ENCODE results near the gene PARP8.

The PARP8 gene

DNA sequence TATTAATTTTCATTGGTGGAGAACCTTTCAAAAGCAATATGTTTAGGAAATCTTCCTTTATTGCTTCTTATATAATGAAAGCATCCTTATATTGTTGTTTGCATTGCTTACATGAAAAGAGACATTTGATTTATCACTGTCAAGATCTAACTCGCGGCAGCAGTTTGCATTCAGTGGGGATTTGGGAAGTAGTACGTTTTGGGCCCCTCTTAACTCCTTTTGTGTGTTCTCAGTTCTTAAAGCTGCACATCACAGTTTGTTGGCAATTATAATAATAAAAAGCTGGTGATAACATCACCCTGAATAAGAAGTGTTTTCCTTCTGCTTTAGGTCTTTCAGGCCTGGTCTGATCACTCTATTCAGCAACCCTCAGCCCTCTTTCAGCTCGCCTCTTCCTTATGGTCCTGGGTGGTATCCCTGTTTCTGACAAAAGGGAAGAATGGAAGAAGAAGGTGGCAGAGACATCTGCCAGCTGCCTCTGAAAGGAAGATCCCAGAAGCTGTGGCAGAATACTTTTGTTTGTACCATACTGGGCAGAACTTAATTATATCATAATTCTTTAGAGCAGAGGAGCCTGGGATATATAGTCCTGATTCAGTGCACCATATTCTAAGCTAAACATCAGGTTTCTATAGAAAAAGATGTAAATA, 53.7 kb downstream of the PARP8 start:
- no peaks in the 10 kb centered on the region for H3K27me3 Mint-ChIP-seq
- no peak for ATAC-seq (replicated peaks)
- peaks cover 0 to 7% of the 10 kb centered on the region in 2 donors for H3K9me3 Mint-ChIP-seq
- peaks cover 61 to 73% of the 10 kb centered on the region in 2 donors for H3K4me1 Mint-ChIP-seq (ENCODE audit: low read depth in 2 of 2)
- H3K27ac Mint-ChIP-seq = peak overlapping the region; percentile 67 to 83
- DNase-seq = no peak
- peaks cover 8% of the 10 kb centered on the region for H3K36me3 Mint-ChIP-seq (ENCODE audit: insufficient read depth)
- peak overlapping the region; percentile 22 to 47 for H3K4me3 Mint-ChIP-seq

DNA sequence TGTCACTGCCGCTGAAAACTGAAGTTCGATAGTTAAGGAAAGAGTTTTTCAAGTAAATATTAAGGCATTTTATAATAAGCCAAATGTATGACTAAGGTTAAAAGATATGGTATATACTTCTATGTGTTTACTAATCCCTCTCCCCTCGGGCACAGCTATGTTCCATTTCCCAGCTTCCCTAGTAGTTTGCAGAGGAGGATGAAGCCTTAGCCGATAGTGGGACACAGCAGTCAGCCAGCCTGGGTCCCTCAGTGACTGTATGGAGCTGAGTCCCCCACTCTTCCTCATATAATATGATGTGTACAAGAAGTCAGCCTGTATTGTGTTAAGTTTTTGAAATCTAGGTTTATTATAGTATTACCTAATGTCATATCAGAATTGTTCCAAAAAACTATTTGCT, 55.8 kb downstream of the PARP8 start:
- H3K9me3 Mint-ChIP-seq = peaks cover 0 to 4% of the 10 kb centered on the region in 2 donors
- peaks cover 8% of the 10 kb centered on the region for H3K36me3 Mint-ChIP-seq (ENCODE audit: insufficient read depth)
- H3K27me3 Mint-ChIP-seq = no peaks in the 10 kb centered on the region
- DNase-seq (no peak), ATAC-seq (replicated peaks) (no peak)
- peaks cover 58 to 72% of the 10 kb centered on the region in 2 donors for H3K4me1 Mint-ChIP-seq (ENCODE audit: low read depth in 2 of 2)
- peak overlapping the region; percentile 32 to 67 for H3K27ac Mint-ChIP-seq
- peak overlapping the region; percentile 48 to 57 for H3K4me3 Mint-ChIP-seq

DNA sequence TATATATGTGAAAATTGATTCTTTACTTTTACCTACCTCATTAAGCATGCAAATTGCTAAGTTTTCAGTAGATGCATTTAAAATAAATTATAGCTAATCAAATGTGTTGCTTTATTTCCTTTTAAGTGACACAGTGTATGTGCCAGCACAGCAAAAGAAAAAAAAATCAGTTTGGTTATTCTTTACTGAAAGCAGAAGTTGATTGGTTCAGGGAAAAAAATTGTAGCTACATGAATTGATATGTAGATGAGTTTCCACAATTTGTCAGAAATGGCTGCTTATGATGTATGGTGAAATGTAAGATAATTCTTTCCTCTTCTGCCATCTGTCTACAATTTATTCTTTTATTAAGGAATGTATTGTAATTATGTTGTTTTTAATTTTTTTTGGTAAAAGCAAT, 57.8 kb downstream of the PARP8 start:
- ATAC-seq (replicated peaks) = no peak
- H3K9me3 Mint-ChIP-seq = no peaks in the 10 kb centered on the region
- no peak for DNase-seq
- H3K4me3 Mint-ChIP-seq = peak overlapping the region in 1 of 2 donors; percentile 8
- no peaks in the 10 kb centered on the region for H3K27me3 Mint-ChIP-seq
- peaks cover 8% of the 10 kb centered on the region for H3K36me3 Mint-ChIP-seq (ENCODE audit: insufficient read depth)
- peaks cover 51 to 69% of the 10 kb centered on the region in 2 donors for H3K4me1 Mint-ChIP-seq (ENCODE audit: low read depth in 2 of 2)
- no peak overlapping the region for H3K27ac Mint-ChIP-seq

DNA sequence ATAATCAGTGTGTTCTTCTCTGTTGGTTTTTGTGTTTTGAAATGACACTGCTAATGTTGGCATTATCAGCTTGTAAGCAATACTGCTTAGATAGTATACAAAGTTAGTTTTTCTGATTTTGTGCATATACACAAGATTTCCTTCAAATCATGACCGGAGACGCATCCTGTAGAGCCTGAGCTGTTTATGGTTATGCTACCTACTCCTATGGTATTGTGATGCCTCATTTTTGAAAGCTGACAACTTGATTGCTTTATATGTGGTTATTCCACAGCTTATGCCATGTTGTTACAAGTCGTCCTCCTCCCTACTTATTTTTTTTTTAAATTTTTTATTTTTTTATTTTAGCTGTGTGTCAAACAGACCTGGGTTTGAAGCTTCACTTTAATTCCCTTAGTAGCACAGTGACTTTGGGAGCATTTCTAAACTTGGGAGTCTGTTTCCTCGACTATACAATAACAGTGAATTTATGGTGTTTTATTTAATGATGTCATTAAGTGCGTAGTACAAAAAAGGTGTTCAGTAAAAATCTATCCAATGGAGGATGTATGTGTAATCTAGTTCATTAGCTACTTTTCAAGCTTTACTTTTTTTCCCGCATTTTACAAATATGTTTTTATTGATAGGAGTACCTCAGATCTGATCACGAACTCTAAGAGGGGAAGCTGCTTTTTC, 59.5 kb downstream of the PARP8 start:
- Mint-ChIP-seq H3K27ac (peak overlapping the region; percentile 74 to 84), H3K9me3 (no peaks in the 10 kb centered on the region), H3K4me3 (peak overlapping the region; percentile 37 to 61), H3K4me1 (ENCODE audit: low read depth in 2 of 2) (peaks cover 44 to 69% of the 10 kb centered on the region in 2 donors), H3K36me3 (ENCODE audit: insufficient read depth) (no peaks in the 10 kb centered on the region), H3K27me3 (no peaks in the 10 kb centered on the region)
- no peak for DNase-seq
- ATAC-seq (replicated peaks) = no peak

DNA sequence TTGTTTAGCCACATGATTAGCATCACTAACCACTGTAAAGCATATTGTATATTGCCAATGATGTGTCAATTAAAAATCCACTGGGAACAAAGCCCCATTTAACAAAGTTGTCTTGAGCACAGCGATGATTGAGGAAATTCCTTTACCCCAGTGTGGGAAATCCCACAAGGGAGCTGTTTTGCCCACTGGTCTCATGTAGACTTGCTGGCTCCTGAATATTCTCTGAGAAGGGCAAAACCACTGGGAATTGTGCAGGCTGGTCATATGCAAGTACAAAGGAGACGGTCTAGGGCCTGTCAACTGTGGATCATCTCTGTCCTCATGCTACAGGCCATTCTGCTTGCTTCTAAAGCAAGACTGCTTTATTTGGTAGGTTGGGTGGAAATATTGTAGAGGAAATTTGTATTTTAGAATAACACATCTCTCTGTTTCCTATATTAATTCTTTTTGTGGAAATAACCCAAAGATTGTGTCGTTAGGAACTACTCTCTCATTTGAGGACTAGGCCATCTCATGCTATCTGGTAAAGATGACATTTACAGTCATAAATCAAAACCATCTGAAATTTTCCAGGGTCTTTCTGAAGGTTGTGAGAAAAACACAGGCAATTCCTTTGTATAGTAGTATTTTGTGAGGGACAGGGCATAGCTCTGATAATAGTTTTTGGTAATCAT, 60.2 kb downstream of the PARP8 start:
- ATAC-seq (replicated peaks) (peak; percentile 9), DNase-seq (no peak)
- Mint-ChIP-seq H3K4me1 (ENCODE audit: low read depth in 2 of 2) (peaks cover 45 to 69% of the 10 kb centered on the region in 2 donors), H3K36me3 (ENCODE audit: insufficient read depth) (no peaks in the 10 kb centered on the region), H3K27me3 (no peaks in the 10 kb centered on the region), H3K4me3 (peak overlapping the region; percentile 37 to 61), H3K9me3 (no peaks in the 10 kb centered on the region), H3K27ac (peak overlapping the region; percentile 74 to 84)

DNA sequence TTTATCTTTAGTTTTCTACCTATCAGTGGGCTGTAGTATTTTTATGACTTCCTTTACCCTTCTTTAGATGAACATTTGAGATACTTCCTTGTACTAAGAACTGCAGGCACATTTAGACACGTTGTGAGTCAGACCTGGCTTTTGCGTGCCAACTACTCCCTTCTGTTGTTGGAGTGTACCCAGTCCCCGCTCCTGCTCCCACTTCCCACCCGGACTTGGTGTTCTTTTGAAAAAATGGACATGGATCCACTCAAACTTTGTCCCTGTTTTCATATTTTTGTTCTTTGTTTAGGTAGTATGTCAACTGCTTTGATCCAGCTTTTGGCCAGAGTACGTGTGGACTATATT, 60.7 kb downstream of the PARP8 start:
- Mint-ChIP-seq H3K36me3 (ENCODE audit: insufficient read depth) (peaks cover under 1% of the 10 kb centered on the region), H3K9me3 (no peaks in the 10 kb centered on the region), H3K27ac (peak overlapping the region; percentile 74 to 84), H3K27me3 (no peaks in the 10 kb centered on the region), H3K4me1 (ENCODE audit: low read depth in 2 of 2) (peaks cover 44 to 64% of the 10 kb centered on the region in 2 donors), H3K4me3 (peak overlapping the region; percentile 37 to 61)
- ATAC-seq (replicated peaks) = peak; percentile 67
- no peak for DNase-seq

DNA sequence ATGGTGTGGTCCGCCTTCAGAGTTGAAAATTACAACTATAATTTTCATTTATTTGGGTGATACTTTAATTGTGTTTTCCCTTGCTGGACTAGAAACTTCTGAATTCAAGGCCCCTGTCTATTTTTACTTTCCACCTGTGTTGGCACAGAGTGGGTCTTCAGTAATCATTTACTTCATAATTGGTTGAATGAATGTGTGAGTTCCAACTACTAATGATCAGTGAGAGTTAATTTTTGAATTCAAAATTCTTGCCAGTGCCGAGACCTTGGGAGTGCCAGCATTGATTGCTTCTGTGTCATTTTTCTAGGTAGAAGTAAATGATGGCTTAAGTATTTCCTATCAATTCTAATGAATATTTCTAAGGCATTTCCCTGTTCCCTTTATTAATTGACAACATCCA, 61.4 kb downstream of the PARP8 start:
- ATAC-seq (replicated peaks) (no peak), DNase-seq (no peak)
- Mint-ChIP-seq H3K27ac (peak overlapping the region in 1 of 2 donors; percentile 74), H3K4me3 (peak overlapping the region; percentile 37 to 61), H3K36me3 (ENCODE audit: insufficient read depth) (peaks cover 7% of the 10 kb centered on the region), H3K9me3 (no peaks in the 10 kb centered on the region), H3K4me1 (ENCODE audit: low read depth in 2 of 2) (peaks cover 38 to 59% of the 10 kb centered on the region in 2 donors), H3K27me3 (no peaks in the 10 kb centered on the region)

DNA sequence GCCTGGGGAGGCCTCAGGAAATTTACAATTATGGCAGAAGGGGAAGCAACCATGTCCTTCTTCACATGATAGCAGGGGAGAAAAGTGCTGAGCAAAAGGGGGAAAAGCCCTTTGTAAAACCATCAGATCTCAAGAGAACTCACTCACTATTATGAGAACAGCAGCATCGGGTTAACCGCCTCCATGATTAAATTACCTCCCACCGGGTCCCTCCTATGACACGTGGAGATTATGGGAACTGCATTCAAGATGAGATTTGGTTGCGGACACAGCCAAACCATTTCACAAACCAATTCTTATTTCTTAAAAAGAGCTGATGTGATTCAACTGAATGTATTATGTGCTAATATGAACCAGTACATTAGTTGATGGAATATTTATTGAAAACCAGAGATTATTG, 63.9 kb downstream of the PARP8 start:
- peak overlapping the region in 1 of 2 donors; percentile 24 for H3K4me3 Mint-ChIP-seq
- H3K36me3 Mint-ChIP-seq (ENCODE audit: insufficient read depth) = peaks cover 15% of the 10 kb centered on the region
- no peak for DNase-seq
- H3K27ac Mint-ChIP-seq = peak overlapping the region in 1 of 2 donors; percentile 72
- peaks cover 44 to 72% of the 10 kb centered on the region in 2 donors for H3K4me1 Mint-ChIP-seq (ENCODE audit: low read depth in 2 of 2)
- ATAC-seq (replicated peaks) = no peak
- no peaks in the 10 kb centered on the region for H3K27me3 Mint-ChIP-seq
- no peaks in the 10 kb centered on the region for H3K9me3 Mint-ChIP-seq

DNA sequence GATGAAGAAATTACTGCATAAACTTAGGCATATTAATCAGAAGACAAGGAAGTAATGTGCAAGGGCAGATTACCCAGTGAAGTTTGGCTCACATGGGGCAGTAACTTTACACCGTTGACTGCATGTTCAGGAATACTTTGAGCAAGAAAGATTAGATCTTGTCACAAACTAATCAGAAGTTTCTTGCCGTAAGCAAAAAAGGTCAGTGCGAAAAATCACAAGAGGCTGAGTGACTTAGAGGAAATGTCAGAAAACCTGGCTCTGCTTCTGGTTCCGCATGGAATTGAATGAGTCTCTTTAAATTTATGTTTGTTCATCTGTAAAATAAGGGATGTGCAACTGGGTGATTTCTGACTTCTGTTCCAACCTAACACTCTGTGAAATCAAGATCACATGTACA, 64.4 kb downstream of the PARP8 start:
- Mint-ChIP-seq H3K27ac (peak overlapping the region in 1 of 2 donors; percentile 3), H3K27me3 (no peaks in the 10 kb centered on the region), H3K4me3 (peak overlapping the region in 1 of 2 donors; percentile 24), H3K4me1 (ENCODE audit: low read depth in 2 of 2) (peaks cover 48 to 73% of the 10 kb centered on the region in 2 donors), H3K9me3 (no peaks in the 10 kb centered on the region), H3K36me3 (ENCODE audit: insufficient read depth) (peaks cover 15% of the 10 kb centered on the region)
- ATAC-seq (replicated peaks) = no peak
- DNase-seq = no peak

DNA sequence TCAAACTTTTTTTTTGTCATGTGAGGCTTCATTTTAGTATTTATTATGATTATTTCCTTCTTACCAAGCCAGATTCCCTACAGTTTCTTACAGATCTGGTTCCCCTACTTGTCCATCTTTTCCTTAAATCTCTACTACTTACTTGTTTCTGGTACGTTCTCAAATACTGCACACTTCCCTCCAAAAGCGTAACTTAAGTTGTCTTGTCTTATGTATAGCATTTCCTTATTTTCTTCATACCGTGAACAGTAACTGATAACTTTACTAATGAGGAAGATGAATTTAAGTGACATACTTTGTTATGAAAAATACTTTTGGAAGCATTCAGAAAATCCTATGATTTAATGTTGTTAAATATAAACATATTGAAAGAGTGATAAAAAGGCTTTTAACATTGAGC, 67.3 kb downstream of the PARP8 start:
- ATAC-seq (replicated peaks) (no peak), DNase-seq (no peak)
- Mint-ChIP-seq H3K36me3 (ENCODE audit: insufficient read depth) (peaks cover 15% of the 10 kb centered on the region), H3K4me1 (ENCODE audit: low read depth in 2 of 2) (peaks cover 34 to 65% of the 10 kb centered on the region in 2 donors), H3K27ac (peak overlapping the region in 1 of 2 donors; percentile 25), H3K27me3 (no peaks in the 10 kb centered on the region), H3K9me3 (no peaks in the 10 kb centered on the region), H3K4me3 (peak overlapping the region in 1 of 2 donors; percentile 4)

DNA sequence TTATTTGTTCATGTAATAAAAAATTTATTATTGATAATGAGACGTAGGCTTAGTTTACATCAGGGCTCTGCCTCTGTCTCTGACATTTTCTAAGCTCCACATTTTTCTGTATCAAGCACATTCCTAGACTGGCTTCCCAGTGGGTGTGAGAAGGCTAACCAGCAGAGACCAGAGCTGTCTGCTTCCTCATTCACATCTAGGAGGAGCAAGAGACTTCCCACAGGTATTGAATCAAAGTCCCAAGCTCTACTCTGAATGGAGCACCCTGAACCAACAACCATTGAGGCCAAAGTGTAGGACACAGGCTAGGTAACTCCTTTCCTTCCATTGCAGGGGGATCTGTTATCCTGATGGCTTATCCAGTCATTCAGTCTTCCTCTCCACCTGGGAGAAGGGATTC, 72.4 kb downstream of the PARP8 start:
- H3K4me1 Mint-ChIP-seq (ENCODE audit: low read depth in 2 of 2) = peaks cover 39 to 67% of the 10 kb centered on the region in 2 donors
- DNase-seq = no peak

DNA sequence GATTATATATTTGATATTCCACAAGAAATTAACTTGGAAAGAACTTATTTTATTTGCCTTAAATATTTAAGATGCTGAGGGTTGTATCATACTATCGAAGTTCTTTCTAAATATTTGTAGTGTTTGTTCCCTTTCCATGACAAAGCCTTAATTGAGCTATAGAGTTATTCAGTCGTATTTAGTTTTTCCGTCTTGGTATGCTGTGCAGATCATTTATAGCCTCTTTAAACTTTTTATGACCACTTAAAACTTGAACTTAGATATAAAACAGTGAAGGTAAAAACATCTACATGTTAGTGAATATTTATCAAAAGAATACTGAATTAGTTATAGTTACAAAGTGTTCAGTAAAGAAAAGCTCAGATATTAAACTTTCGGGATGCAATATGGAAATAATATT, 74.4 kb downstream of the PARP8 start:
- H3K27ac Mint-ChIP-seq = peak overlapping the region in 1 of 2 donors; percentile 60
- DNase-seq (no peak), ATAC-seq (replicated peaks) (no peak)
- no peaks in the 10 kb centered on the region for H3K27me3 Mint-ChIP-seq
- no peak overlapping the region for H3K4me3 Mint-ChIP-seq
- H3K4me1 Mint-ChIP-seq (ENCODE audit: low read depth in 2 of 2) = peaks cover 38 to 69% of the 10 kb centered on the region in 2 donors
- H3K9me3 Mint-ChIP-seq = peaks cover 0 to 6% of the 10 kb centered on the region in 2 donors
- H3K36me3 Mint-ChIP-seq (ENCODE audit: insufficient read depth) = peaks cover 8% of the 10 kb centered on the region

More for the DNA sequence above, 72.4 kb downstream of the PARP8 start:
- Mint-ChIP-seq H3K27ac (peak overlapping the region in 1 of 2 donors; percentile 70), H3K36me3 (ENCODE audit: insufficient read depth) (peaks cover 11% of the 10 kb centered on the region), H3K27me3 (no peaks in the 10 kb centered on the region), H3K4me3 (no peak overlapping the region), H3K9me3 (peaks cover 0 to 6% of the 10 kb centered on the region in 2 donors)
- no peak for ATAC-seq (replicated peaks)

DNA sequence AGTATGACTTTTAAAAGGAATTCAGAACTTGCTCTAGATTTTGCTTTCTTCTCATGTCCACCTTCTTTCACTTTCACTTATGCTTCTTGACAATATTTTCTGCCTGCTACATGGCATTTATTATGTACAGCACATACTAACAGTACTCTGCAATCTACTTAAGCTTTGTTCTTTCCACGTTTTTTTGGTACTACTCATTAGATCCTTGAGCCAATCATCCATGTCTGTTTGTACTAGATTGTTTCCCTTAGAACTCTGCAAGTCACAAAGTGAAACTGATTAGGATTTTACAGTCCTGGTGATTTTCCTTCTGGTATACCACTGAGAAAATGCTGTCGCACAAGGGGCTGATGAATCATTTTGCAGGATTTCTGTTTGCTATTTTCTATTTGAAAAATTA, 78.3 kb downstream of the PARP8 start:
- ATAC-seq (replicated peaks) (peak; percentile 67), DNase-seq (no peak)
- peak overlapping the region; percentile 56 to 75 for H3K4me3 Mint-ChIP-seq
- peak overlapping the region; percentile 44 to 84 for H3K27ac Mint-ChIP-seq
- peaks cover 0 to 6% of the 10 kb centered on the region in 2 donors for H3K9me3 Mint-ChIP-seq
- H3K36me3 Mint-ChIP-seq (ENCODE audit: insufficient read depth) = peaks cover 18% of the 10 kb centered on the region
- H3K4me1 Mint-ChIP-seq (ENCODE audit: low read depth in 2 of 2) = peaks cover 54 to 77% of the 10 kb centered on the region in 2 donors
- no peaks in the 10 kb centered on the region for H3K27me3 Mint-ChIP-seq
